AG20443 (cell line): ENCODE measurements around the gene MTHFS.

Experiments
- DNase-seq: peaks from one replicate; pipeline ENCODE4 v3.0.0; 2012; ENCODE audit warnings: low spot score, mixed read lengths

MTHFS gene

GRCh38 chr15:79815468-79815867 lies 81.3 kb downstream of the MTHFS start:
- no peak for DNase-seq

DNA sequence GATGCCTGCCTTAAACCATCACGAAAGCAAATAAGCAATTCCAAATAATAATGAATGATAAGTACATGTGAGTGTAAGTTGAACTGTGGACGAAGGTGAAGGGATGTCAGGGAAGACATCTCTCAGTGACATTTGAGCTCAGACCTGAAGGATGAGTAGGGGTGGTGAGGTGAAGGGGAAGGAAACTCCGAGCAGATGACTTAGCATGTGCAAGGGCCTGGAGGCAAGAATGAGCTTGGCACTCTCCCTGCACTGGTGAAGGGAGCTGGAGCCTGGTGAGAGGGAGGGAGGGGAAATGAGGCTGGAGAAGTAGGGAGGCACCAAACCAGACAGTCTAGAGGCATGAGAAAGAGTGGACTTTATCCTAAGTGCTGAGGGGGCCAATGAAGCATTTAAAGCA lies 84.3 kb downstream of the MTHFS start:
- no peak for DNase-seq

- peak; percentile 65 for DNase-seq
Measured at GRCh38 chr15:79811406-79812405, 85.1 kb downstream of the MTHFS start.

GRCh38 chr15:79804838-79805237 lies 92.0 kb downstream of the MTHFS start:
- DNase-seq: no peak

DNA sequence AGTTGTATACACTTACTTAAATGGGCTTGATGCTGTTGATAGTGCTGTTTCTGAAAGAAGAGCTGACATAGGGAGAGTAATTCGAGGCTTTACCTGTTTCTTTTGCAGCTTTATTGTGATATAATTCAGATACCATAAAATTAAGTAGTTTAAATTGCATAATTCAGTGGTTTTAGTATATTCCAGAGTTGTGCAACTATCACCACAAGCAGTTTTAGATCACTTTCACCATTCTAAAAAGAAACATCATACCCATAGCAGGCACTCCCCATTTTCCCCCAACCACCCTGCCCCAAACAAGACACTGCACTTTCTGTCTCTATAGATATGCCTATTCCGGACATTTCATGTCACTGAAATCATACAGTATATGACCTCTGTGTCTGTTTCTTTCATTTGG lies 98.5 kb downstream of the MTHFS start:
- no peak for DNase-seq
